HG03439 (cell line): ENCODE data around the gene ANKRD13B.

Source experiments
- ATAC-seq: cut with Tn5 transposase; IDR thresholded peaks from one replicate; pipeline ENCODE4 v1.9.1; 2021; ENCODE audit warnings: mild to moderate bottlenecking, moderate library complexity; ENCODE audit not compliant: unreplicated experiment

ANKRD13B gene

DNA sequence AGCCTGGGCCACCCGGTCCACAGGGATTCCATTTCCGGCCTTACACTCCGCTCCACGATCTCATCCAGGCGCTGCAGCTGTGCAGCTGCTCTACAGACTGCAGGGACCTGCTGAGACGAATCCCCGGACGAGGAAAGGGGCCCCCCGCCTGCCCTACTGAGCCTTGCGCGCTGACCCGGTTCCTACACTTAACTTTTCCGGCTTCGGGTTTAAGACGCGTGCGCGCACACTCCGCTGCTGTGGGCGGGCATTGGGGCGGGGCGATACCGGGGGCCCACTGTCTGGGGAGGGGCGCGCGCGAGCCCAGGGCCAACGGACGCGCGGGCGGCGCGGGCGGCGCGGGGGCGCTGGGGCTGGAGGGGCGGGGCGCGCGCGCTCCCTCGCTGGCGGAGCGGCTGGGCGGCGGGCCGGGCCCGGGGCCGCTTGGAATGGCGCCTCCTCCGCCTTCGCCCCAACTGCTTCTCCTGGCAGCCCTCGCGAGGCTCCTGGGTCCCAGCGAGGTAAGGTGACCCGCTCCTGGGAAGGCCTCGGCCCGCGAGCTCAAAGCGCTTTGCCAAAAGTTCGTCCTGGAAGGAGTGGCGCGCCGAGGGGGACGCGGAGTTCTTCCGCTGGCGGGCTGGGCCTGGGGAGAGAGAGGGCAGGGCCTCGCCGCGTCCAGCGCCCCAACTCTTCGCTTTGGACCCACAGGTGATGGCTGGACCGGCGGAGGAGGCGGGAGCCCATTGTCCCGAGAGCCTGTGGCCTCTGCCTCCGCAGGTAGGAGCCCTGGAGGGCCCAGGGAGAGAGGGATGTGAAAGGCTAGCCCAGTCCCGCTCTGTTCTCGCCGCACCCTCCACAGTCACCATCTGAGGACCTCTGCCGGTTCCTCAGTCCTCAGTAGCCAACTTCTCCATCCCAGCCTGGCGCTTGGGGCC lies 24.3 kb upstream of the ANKRD13B start, which contains the start of gene TP53I13:
TP53I13 (plus strand) TSS at position 371 of the 914 bp plus-strand sequence; CDS start at position 429, 58 bp downstream.
- peak; percentile 36 for ATAC-seq

DNA sequence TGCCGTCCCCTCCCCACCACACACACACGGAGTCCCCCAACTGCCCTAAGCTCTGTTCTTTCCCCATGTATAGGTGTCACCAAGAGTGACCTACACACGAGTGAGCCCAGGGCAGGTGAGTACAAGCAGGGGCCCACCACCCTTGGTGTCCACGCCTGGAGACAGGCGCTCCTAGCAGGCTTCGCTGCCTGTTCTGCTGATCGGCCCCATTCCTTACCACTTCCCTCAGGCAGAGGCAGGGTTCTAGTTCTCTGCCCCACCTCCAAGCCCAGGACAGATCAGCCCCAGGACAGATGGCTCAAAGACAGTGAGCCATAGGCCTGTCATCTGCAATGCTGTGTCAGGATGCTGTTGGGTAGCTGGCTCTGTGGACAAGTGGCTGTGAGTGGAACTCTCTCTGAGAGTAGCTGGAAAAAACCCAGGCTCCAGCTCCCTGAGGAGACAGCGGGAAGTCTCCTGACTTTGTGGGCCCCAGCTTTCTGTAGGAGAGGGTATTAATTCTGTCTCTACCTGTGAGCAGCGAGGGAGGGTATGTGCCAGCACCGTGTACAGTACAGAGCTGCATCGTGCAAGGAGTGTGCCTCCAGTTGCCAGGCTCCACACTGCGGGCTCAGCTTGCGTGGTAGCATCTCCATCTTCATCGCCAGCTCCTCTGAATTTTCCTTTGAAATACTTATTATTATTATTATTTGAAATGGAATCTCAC lies 23.5 kb upstream of the ANKRD13B start:
- no peak for ATAC-seq

DNA sequence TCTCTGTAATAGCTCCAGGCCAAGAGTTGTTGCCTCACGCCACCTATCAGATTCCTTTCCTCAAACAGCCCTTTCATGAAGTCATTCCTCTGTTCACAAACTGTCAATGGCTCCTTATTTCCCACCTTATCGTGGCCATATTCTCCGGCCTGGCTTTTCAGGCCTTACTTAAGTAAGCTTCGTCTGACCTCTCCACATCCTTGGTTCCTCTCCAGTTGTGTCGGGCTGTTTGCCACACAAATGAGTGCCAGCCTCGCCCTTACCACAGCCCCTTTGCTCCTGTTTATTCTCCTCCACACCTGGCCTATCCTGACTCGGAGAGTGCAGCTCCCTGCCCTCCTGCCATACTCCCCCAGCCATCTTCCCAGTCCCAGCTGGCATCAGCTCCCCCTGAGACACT lies 22.4 kb upstream of the ANKRD13B start:
- ATAC-seq, result no peak

DNA sequence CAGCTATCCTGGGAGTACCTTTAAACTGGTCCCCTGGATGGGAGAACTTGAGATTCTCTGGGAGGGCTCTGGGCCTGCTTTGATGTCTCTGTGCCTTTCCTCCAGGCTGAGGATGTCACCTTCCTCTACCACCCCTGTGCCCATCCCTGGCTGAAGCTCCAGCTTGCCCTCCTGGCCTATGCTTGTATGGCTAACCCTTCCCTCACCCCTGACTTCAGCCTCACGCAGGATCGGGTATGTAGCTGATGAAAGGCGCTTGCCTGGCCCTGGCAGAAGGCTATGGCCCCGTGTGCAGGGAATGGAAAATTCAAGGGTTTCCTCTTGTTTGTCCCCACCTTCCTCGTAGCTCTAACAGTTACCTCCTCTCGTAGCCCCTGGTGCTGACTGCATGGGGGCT lies 21.4 kb upstream of the ANKRD13B start:
- ATAC-seq, result no peak

DNA sequence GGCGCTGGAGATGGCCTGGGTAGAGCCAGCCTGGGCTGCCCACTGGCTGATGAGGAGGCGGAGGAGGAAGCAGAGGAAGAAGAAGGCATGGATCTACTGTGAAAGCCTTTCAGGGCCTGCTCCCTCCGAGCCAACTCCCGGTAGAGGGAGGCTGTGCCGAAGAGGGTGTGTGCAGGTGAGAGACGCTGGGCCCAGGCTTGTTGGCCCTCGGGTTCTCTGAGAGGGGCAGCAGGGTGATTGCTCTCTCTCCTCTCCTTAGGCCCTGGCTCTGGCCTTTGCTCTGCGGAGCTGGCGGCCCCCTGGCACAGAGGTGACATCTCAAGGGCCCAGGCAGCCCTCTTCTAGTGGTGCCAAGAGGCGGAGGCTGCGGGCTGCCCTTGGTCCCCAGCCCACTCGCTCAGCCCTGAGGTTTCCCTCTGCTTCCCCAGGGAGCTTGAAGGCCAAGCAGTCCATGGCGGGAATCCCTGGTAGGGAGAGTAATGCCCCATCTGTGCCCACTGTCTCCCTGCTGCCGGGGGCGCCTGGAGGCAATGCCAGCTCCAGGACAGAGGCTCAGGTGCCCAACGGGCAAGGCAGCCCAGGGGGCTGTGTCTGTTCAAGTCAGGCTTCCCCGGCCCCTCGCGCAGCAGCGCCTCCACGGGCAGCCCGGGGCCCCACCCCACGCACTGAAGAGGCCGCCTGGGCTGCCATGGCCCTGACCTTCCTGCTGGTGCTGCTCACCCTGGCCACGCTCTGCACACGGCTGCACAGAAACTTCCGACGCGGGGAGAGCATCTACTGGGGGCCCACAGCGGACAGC lies 20.9 kb upstream of the ANKRD13B start:
- ATAC-seq, result no peak

DNA sequence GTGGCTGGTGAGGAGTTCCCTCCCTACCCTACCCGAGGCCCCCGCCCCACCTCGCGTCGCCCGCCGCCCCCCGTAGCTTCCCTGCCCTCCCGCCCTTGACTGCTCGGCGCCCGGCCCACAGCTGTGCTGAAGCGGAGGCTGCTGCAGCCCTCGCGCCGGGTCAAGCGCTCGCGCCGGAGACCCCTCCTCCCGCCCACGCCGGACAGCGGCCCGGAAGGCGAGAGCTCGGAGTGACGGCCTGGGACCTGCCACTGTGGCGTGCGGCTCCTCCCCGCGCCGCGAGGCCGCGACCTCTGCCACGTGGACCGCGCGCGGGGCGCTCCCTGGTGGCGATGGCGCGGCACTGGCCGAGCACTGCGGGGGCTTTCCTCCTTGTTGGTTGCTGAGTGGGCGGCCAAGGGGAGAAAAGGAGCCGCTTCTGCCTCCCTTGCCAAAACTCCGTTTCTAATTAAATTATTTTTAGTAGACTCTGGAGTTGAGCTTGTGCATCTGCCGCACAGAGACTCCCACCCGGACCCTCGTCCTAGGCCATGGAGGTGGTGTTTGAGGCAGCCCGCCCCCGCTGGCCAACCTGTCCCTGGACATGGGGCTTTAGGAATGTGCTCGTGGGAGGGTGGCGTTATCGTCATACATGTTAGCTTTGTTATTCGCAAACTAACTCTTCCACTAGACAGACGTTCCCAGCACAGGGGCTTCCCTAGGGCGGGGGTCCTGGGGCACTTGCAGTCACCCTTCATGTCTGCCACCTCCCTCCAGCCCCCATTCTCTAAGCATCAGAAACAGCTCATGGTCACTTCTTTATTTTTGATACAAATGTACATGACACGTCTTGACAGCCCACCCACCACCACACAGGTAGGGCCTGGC lies 20.0 kb upstream of the ANKRD13B start:
- ATAC-seq, result peak; percentile 28

DNA sequence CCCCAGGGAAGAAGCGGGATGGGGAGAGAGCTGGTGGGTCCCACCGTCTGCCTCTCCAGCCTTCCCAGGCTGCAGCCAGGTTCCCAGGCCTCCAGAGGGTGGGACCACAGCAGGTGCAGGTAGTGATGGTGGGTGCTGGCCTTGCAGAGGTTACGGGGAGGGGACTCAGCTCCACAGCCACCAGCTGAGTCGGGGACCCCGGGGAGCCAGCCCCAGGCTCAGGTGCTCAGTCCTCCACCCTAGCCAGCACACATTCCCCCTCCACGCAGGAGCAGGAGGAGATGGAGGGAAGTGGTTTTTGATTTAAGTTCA lies 19.4 kb upstream of the ANKRD13B start:
- no peak for ATAC-seq

DNA sequence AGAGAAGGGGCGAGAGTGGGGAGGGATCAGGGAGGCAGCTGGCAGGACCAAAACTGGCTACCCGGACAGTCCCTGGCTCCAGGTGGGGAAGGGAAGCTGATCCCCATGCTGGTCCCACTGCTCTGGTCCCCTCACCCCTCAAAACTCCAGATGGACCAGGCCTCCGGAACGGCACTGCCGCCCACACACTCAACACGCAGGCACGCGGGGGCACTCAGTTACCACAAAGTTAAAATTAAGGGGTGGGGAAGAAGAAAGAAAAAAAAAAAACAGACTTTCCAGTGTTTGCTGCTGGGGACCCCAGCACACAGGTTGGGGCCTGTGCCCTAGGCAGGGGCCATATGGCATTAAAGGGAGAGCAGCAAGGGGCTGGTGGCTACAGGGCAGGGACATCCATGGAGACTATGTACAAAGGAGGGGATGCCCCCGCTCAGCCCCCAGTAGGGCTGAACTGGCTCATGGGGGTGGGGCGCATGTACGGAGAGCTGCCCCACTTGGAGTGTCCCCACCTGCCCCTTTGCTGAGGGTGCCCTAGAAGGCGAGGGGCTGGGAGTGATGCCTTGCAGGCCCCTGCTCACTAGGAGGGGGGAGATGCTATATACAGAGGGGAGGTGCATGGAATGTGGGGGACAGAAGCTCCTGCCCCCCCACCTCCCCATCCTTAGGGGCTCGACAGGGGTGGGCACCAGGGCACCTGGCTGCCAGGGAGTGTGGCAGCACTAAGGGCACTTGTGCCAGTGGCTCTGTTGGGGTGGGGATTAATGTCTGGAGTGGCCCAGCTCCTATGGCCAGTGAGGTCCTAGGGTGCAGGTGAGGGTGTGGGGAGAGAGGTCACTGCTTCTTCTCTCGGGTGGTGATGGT lies 18.8 kb upstream of the ANKRD13B start:
- no peak for ATAC-seq

DNA sequence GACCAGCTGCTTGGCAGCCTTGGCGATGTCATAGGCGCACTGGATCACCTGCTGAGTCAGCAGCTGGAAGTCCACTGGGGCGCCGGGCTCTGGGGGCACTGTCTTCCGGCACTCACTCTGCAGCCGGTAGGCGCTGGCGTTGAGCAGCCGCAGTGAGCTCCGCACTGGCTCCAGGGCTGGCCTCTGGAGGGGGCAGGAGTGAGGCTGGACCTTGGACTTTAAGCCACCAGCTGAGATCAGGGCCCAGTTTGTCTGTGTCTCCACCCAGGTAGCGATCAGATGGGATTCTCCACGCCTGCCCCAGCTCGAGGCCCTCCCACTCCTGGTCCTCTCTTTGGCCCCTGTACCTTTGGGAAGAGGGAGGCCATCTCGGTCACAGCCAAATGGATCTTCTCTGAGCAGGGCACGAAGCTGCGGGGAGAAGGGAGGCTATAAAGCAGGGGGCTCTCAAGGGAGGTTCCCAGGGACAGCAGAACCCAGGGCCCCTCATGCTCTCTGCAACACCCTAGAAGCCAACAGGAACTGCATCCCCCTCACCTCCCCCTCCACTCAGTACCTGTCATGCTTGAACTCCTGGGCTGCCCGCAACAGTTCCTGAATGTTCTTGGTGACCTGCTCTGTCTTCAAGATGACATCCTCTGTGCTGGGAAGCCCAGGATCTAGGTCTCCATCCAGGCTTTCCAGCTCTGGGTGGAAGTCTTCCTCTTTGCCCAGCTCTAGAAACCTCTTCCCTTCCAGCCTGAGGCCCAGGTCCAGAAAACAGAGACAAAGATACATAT lies 18.0 kb upstream of the ANKRD13B start:
- ATAC-seq, result no peak

DNA sequence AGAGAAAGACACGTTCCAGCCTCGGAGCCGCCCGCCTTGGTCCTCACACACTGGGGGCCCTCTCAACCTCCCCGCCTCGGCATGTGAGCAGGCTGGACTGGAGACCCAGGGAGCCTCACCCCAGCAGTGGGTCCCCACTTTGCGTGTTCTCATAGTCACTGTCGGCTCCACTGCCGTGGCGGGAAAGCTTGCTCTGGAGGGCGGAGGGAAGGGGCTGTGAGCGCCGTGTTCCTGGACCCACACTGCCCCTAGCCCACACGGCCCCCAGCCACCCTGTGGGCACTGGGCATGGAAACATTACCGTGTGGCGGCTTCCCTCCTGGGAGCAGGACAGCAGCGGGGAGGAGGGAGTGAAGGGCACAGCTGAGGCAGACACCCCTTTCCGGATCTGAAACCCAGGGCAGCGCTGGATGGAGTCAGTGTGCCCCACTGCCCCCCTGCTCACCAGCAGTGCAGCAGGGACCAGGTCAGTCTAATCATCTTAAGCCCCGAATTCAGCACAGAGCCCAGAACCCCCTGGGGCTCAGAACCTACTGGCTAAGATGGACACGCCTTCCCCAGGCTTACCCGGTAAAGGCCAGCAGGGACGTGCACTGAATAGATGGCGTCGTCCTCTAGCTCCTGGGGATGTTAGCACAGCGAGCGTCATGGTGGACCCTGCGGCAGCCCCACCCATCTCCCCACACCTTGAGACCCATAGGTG lies 17.3 kb upstream of the ANKRD13B start:
- ATAC-seq, result no peak

DNA sequence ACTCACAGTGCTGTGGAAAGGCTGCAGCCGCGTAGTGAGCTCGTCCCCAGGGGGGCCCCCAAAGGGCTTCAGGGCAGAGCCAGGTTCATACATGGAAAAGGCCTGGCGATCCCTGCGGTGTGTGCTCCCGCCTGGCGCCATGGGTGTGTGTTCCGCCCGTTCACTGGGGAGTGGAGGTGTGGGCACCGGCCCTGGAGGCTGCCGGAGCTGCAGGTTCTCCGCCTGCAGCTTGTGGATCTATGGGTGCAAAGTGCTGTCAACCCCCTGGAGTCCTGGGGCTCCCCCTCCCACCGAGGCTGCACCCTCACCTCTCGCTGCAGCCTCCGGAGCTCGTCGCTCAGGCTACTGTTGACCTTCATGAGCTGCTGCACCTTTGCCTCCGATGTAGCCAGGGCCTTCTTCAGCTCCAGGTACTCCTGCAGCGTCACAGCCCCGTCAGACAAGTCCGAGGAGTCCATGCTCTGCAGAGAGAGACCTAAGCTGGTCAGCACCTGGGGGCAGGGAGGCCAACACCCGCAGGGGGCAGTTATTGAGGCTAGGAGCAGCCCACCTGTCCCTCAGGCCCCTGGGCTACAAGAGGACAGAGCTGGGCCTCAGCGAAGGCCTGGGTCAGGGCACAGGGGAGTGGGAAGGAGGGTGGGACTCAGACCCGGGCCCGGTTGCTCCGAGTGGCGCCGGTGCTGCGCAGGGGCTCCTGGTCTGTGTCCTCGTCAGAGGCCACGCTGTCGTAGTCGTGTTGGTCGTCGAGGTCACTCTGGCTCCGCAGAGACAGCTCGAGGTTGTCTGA lies 16.5 kb upstream of the ANKRD13B start:
- no peak for ATAC-seq

DNA sequence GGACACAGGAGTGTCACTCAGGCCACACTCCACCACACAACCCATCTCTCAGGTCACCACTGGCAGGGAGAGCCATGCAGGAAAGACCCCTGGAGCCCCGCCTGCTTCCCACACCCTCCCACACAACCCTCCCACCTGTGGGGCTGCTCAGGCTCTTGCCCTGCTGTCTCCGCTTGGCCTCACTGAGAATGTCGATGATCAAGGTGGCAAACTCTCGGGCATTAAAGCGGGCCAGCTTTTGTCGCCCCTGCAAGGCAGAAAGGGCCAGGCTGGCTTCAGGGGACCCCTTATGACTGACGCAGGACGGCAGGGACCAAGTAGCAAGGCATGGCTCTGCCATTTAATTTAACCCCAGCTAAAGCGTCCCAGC lies 15.9 kb upstream of the ANKRD13B start:
- ATAC-seq, result no peak

DNA sequence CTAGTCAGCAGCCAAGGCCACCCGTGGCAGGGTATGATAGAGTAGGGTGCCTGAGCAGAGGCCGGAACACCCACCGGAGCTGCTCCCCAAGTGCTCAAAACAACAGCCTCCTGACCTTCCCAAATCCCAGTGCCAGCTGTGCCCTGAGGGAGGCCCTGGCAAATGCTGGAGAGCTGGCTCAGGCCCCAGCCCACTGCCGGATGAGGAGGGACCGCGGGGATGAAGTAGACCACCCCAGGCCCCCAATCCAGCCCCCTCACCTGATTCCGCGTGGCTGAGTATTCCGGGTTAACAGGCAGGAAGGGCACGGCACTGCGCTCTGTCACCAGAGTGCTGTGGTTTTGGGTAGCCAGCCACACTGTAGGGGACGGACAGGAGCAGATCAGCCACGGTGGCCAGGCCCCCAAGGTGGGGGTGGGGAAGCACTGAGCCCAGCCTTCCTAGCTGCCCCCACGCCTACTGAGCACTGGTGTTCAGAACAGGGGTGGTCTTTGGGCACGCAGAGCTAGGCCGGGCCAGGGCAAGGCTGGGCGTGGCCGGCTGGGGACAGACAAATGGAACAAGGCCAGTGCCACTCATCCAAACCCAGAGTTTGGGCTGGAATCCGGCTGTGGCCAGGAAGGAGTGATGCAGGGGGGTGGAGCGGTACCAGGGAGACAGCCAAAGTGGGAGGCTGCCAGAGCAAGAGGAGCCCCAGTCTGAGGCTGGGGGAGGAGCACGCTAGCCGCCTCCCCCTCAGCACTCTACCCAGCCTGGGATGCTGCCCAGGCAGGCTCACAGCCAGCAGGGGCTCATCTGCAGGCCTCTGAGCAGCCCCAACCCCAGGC lies 15.3 kb upstream of the ANKRD13B start:
- no peak for ATAC-seq

DNA sequence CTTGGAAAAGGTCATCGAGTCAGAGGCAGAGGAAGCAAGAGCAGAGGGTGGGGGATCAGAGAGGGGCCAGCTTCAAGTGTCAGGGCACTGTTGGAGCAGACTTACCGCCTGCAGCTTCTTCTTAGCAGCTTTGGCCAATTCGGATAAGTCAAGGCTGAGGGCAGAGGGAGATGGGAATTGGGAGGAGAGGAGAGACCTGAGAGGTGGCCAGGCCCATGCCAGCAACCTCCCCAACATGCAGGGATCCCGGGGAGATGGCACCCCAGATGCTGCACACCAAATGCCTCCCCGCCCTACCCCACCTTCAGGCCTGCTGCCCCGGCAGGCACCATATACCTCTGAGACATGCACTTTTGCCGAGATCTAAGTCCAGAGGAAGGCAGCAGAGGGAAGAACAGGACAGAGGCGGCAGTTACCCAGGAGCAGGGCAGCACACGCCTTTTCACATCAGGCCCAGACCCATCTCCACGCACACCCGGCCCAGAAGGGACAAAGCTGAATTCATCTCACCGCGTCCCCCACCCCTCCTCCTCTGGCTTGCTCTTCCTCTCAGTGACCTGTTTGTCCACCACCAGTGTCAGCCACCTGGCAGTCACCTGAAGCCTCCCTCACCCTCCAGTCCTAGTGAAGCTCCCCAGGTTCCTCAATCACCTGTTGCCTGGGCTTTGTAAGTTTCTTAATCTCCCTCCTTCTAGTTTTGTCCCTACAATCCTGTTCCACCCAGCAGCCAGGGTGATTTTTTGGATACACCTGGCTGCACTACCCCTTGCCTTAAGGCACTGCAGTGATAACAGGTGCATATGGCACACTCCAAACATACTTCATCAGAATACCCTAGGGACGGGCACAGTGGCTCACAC lies 14.1 kb upstream of the ANKRD13B start:
- no peak for ATAC-seq

DNA sequence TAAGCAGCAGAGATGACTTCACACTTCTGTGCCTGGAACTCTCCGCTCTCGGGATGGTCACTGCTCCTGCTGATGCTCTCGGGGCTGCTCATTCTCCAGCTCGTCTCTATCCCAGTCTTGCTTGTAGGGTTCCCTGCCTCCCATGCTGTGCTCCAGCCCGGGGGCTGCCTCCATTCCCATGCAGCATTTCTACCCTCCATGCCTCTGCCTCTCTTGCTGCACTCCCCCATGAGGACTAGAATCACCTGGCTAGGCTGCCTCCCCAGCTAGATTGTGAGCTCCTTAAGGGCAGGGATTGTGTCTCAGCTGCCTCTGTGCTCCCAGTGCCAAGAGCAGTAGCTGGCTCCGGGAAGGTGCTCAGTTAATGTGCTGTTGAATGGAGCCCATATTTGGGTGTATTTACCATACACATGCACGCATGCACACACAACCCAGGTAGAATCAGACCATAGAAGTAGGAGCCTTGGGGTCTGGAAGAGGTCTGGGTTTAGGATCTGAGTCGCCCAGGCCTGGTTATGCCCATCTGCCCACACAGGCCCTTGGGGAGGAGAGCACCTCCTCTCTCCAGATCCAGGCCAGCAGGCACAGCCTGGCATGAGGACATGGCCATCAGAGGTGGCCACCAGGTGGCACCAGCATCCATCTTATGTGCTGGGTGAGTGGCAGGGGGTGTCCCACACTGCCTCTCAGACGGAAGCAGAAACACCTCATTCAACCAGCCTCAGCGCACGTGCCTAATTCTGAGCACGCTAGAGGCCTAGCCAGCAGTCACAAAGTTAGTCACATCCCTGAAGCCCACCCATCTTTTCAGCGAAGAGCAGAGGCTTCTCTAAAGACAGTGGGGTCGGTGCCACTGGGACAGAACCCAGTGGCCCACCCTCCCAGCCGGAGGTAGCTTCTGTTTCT lies 12.8 kb upstream of the ANKRD13B start:
- ATAC-seq, result peak; percentile 57
